AG04450 (cell line): Measurements from ENCODE around the gene KLF7. TPM values are rescaled to one million over a fixed set of nuclear protein-coding genes. Genes with fewer than 3 reads are reported as not detected.

Experiments
- CTCF ChIA-PET: fragments of 300-600, 350-600 bp; formaldehyde crosslinking; extraction: SDS; loops from one replicate; lab custom pipeline; 2022; ENCODE audit warnings: antibody characterized with exemption, inconsistent platforms; lab: Charles Lee
- POLR2A ChIA-PET: fragments of 350-600 bp; formaldehyde crosslinking; extraction: SDS; loops from one replicate; lab custom pipeline; 2021; ENCODE audit warnings: antibody characterized with exemption, inconsistent platforms; lab: Yijun Ruan, JAX
- DNase-seq: peaks from one replicate; pipeline ENCODE4 v3.0.0-alpha.2; 2011; ENCODE audit warnings: low read depth, low spot score
- H3K27ac ChIP-seq: one replicate; pipeline ENCODE4 v1.5.1; 2012; ENCODE audit warnings: low read depth, low read length, control low read depth
- H3K27me3 ChIP-seq: one replicate; pipeline ENCODE4 v1.6.0; 2012; ENCODE audit warnings: low read length; ENCODE audit not compliant: control insufficient read depth, insufficient read depth
- H3K4me3 ChIP-seq: 2 replicates; pipeline ENCODE4 v1.5.1; 2011; ENCODE audit warnings: mild to moderate bottlenecking, low read depth, low read length, control low read depth
- H3K9me3 ChIP-seq: 2 replicates; pipeline ENCODE4 v1.5.1; 2012; ENCODE audit warnings: low read length; ENCODE audit not compliant: control insufficient read depth, insufficient read depth
- polyA plus RNA-seq: library from polyadenylated mRNA; depleted of rRNA; stranded (reverse); fragments of >200 nt; gene quantifications from 2 replicates; pipeline ENCODE4 v1.2.3, GENCODE V29; 2011
- TF ChIP-seq, protein P1 (sequence below): IDR thresholded peaks from 2 replicates; pipeline ENCODE4 v1.5.1; 2011; ENCODE audit warnings: low read depth, low read length, control low read depth, inconsistent platforms

Gene KLF7
- polyA plus RNA-seq, 1 experiment, result 22.1 TPM

DNA sequence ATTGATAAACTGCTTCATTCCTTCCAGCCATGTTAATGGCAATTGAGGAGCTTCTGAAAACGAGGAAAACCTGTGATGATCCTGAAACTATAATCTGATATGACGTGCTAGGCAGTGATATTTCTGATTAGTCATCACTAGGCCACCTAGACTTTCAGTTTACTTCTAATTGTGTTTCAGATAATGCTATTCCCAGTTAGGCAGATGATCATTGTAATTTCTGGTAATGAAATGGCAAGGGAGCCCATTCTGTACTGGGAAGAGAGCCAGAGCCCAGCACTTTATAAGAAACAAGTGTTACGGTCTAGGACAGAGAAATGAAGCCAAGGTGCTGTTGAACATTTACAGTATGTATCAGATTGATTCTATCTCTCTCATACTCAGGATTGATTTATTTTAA is 120.2 kb downstream of the KLF7 start:
- ChIA-PET POLR2A (no interaction called here), CTCF (no interaction called here)
- H3K27ac ChIP-seq, result no peak overlapping the region
- DNase-seq, result no peak
- no peaks in the 10 kb centered on the region for H3K27me3 ChIP-seq
- no peak overlapping the region for H3K4me3 ChIP-seq
- H3K9me3 ChIP-seq, result no peaks in the 10 kb centered on the region
- TF ChIP-seq, protein P1, sequence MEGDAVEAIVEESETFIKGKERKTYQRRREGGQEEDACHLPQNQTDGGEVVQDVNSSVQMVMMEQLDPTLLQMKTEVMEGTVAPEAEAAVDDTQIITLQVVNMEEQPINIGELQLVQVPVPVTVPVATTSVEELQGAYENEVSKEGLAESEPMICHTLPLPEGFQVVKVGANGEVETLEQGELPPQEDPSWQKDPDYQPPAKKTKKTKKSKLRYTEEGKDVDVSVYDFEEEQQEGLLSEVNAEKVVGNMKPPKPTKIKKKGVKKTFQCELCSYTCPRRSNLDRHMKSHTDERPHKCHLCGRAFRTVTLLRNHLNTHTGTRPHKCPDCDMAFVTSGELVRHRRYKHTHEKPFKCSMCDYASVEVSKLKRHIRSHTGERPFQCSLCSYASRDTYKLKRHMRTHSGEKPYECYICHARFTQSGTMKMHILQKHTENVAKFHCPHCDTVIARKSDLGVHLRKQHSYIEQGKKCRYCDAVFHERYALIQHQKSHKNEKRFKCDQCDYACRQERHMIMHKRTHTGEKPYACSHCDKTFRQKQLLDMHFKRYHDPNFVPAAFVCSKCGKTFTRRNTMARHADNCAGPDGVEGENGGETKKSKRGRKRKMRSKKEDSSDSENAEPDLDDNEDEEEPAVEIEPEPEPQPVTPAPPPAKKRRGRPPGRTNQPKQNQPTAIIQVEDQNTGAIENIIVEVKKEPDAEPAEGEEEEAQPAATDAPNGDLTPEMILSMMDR, result no peak

DNA sequence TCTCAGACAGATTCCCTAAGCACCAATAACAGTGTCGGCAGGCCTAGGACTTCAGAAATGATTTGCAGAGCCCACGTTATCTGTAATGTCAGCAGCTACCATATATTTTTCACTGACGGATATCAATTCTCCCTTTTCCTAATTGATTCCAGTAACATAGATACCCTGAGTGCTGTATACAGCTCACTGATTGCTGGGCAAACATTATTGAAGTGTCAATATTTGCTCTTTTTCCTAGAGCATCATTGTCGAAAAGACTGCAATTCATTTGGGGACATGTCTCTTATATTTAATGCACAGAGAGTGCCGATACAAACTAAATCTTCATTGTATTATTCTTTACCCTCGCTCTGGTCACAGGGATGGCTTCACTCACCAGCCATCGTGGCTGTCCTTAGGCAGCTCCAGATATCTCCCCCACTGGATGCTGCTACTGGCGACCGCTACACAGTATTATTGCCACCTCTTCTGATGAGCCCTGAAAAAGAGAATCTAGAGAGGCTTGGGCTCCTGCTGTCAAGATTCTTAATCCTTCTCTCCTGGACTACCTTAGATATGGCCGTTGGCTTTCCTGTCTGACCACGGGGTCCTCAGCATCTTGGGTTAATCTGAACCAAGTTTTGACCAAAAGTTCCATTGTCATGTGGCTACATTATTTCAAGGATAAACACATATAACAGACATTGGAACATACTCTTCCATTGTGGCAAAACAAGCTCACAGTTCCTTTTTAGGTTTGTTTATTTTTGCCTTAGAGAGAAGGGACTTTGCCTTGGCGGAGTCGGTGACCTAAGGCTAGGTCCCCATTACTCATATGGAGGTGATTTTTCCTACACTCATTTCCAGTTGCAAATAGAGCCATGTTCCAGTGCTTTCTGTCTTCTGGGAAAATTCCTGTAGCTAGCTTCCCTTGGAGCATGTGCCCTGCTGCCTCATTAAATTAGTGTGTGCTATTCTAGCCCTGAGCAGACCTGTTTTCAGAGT is 121.1 kb downstream of the KLF7 start:
- POLR2A ChIA-PET, result no interaction called here

DNA sequence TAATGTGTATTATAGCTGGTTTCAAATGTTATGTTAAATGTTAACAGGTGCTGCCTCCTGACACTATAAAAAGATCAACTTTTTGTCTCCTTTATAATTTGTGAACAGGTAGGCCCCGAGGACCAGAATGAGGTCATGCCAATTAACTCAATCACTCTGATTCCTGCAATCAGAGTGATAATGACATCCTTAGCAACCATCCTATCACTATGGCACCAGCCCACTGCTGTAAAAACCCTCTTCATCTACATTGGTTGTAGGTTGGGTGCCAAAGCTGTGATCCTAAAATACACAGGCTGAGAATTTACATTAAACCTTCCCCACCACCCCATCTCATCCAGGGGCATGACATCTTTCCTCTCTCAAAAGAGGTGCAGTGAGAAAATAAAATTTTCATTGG is 122.9 kb downstream of the KLF7 start:
- TF ChIP-seq, protein P1, result no peak
- POLR2A ChIA-PET, result no interaction called here
- Histone ChIP-seq H3K27me3 (no peaks in the 10 kb centered on the region), H3K9me3 (no peaks in the 10 kb centered on the region), H3K4me3 (no peak overlapping the region), H3K27ac (no peak overlapping the region)
- DNase-seq, result no peak
- CTCF ChIA-PET, result no interaction called here

More for the DNA sequence above, 121.1 kb downstream of the KLF7 start:
- CTCF ChIA-PET, result no interaction called here
- no peaks in the 10 kb centered on the region for H3K27me3 ChIP-seq
- TF ChIP-seq, protein P1, result no peak
- H3K4me3 ChIP-seq, result no peak overlapping the region
- no peaks in the 10 kb centered on the region for H3K9me3 ChIP-seq
- DNase-seq, result no peak
- H3K27ac ChIP-seq, result no peak overlapping the region

DNA sequence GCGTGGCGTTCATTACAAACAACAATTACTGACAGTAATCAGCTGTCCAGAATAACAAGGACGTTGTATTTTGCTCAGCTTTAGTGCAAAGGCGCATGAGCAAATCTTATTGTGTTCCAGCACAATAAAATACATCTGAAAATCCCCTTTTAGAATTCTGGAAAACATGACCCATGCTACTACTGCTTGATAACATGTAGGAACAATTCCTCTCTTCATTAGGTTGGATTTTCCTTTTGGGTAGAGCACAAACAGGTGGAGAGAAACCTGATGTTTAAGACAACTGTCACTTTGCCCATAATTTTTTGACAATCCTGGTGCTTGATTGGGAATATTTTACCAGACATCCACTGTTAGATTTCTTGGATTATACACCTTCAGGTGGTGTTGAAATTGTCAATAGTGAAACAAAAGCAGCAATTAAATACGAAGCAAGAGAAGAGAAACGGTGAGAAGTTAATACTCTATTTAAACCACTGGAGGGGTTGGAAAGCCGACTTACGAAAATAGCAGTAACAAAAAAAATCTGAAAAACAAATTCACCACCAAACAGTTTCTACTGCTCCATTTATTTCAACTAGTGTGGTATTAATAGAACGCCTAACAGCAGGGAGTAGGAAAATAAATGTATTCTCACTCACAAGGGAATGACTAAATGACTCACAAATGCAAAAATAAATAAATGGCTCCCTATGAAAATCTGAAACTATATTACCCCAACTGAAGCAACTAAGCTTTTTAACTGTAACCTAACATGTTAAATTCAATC is 123.8 kb downstream of the KLF7 start:
- Histone ChIP-seq H3K4me3 (no peak overlapping the region), H3K9me3 (no peaks in the 10 kb centered on the region), H3K27me3 (no peaks in the 10 kb centered on the region), H3K27ac (no peak overlapping the region)
- ChIA-PET CTCF (no interaction called here), POLR2A (no interaction called here)
- DNase-seq, result peak; percentile 10
- TF ChIP-seq, protein P1, result no peak
